CD4-positive, alpha-beta T cell (primary cell): ENCODE results near the gene MLLT3. TPM values are rescaled to one million over a fixed set of nuclear protein-coding genes. Genes with fewer than 3 reads are reported as not detected.

Experiments
- ATAC-seq: fragments of 200-7000 bp; cut with Tn5 transposase; one replicate; pipeline ENCODE4 v1.10.0; 2022; ENCODE audit warnings: mild to moderate bottlenecking; ENCODE audit not compliant: poor library complexity
- CTCF ChIA-PET: fragments of 350-600 bp; sonication (Branson Sonifier 250); formaldehyde crosslinking; loops from one replicate; lab custom pipeline; 2021; ENCODE audit warnings: antibody characterized with exemption, inconsistent platforms; lab: Charles Lee
- POLR2A ChIA-PET: fragments of 350-600 bp; sonication (Branson Sonifier 250); formaldehyde crosslinking; loops from one replicate; lab custom pipeline; 2021; ENCODE audit warnings: antibody characterized with exemption, inconsistent platforms; lab: Charles Lee
- DNase-seq, 14 experiments: peaks; one replicate each; pipeline ENCODE4 v3.0.0-alpha.2; 2013 to 2020; ENCODE audit warnings: mixed read lengths in 2 of 14
- H3K27ac ChIP-seq, 2 donors: one replicate each; pipeline versions ENCODE4 v1.5.1 to v1.7.0; 2013; ENCODE audit warnings: low read length in 2 of 2, low read depth in 1 of 2, mild to moderate bottlenecking in 1 of 2
- H3K27me3 ChIP-seq, 2 experiments: 1 replicate in 1 of 2; 2 replicates in 1 of 2; pipeline versions ENCODE4 v1.6.1 to v1.7.0; 2013; ENCODE audit warnings: low read length in 2 of 2, control low read depth in 1 of 2, mild to moderate bottlenecking in 1 of 2, moderate library complexity in 1 of 2; ENCODE audit not compliant: insufficient read depth in 2 of 2, control insufficient read depth in 1 of 2
- H3K36me3 ChIP-seq: one replicate; pipeline ENCODE4 v1.6.1; 2013; ENCODE audit warnings: low read length, control low read depth; ENCODE audit not compliant: insufficient read depth
- H3K4me1 ChIP-seq: one replicate; pipeline ENCODE4 v1.6.1; 2013; ENCODE audit warnings: low read length, control low read depth; ENCODE audit not compliant: insufficient read depth
- H3K4me3 ChIP-seq: one replicate; pipeline ENCODE4 v1.5.1; 2013; ENCODE audit warnings: mild to moderate bottlenecking, low read length, moderate library complexity
- H3K9me3 ChIP-seq, 2 experiments: 1 replicate in 1 of 2; 2 replicates in 1 of 2; pipeline versions ENCODE4 v1.6.1 to v1.7.0; 2013; ENCODE audit warnings: low read length in 2 of 2, mild to moderate bottlenecking in 2 of 2, control low read depth in 1 of 2, moderate library complexity in 1 of 2; ENCODE audit not compliant: control insufficient read depth in 1 of 2, insufficient read depth in 1 of 2
- H3K27ac Mint-ChIP-seq: one replicate; pipeline ENCODE4 v1.8.0; 2020; ENCODE audit warnings: mixed read lengths
- H3K27me3 Mint-ChIP-seq: one replicate; pipeline ENCODE4 v1.8.0; 2021; ENCODE audit warnings: mixed read lengths
- H3K36me3 Mint-ChIP-seq: one replicate; pipeline ENCODE4 v1.8.0; 2021; ENCODE audit warnings: low read depth, mixed read lengths
- H3K4me1 Mint-ChIP-seq: one replicate; pipeline ENCODE4 v1.8.0; 2021; ENCODE audit warnings: low read depth, mixed read lengths
- H3K4me3 Mint-ChIP-seq: one replicate; pipeline ENCODE4 v1.8.0; 2020; ENCODE audit warnings: mild to moderate bottlenecking, mixed read lengths
- H3K9me3 Mint-ChIP-seq: one replicate; pipeline ENCODE4 v1.8.0; 2020; ENCODE audit warnings: mixed read lengths
- CTCF ChIP-seq: fragments of 200-600 bp; IDR thresholded peaks from one replicate; pipeline ENCODE4 v1.8.0; 2022; ENCODE audit warnings: antibody characterized with exemption, mild to moderate bottlenecking
- intact Hi-C, 2 experiments: fragments of 100-400 bp; cut with DNase I in 1 of 2; cut with micrococcal nuclease in 1 of 2; formaldehyde crosslinking; loops; one replicate each; pipeline versions ENCODE4 v1.15.1 to v1.9.0; 2023 to 2025; cut with DNase I, micrococcal nuclease
- total RNA-seq, 174 experiments: library from RNA in 2 of 174; stranded (reverse) in 2 of 174; gene quantifications; one replicate each; pipeline ENCODE4 v1.2.3 and lab custom pipeline; 2021 to 2026

Gene MLLT3
- total RNA-seq, 2 experiments from 2014 or later, result 59.2 to 60.6 TPM

- ChIA-PET POLR2A (interaction anchor here (0.7 to 4.7 kb wide), 5 partner anchors 12 to 270 kb away, joined by 3 to 109 read pairs (median 5); partner anchors contain the start of gene FOCAD), CTCF (interaction anchor here (0.7 to 2.0 kb wide), 12 partner anchors 13 to 486 kb away, joined by 3 to 14 read pairs (median 4); partner anchors contain the start of gene FOCAD)
- TF ChIP-seq CTCF, result peak; percentile 52
- DNase-seq (no peak), ATAC-seq (no peak)
- intact Hi-C loops, result loop anchor here (1.0 to 10.0 kb wide), 6 partner anchors 16 to 698 kb away; no protein-coding TSS in a partner anchor
- Mint-ChIP-seq H3K27ac (peak overlapping the region; percentile 93), H3K4me3 (peak overlapping the region; percentile 93), H3K27me3 (no peaks in the 10 kb centered on the region), H3K36me3 (peaks cover 39% of the 10 kb centered on the region), H3K4me1 (peaks cover 21% of the 10 kb centered on the region), H3K9me3 (no peaks in the 10 kb centered on the region)
- no peaks in the 10 kb centered on the region for H3K27me3 ChIP-seq
- no peaks in the 10 kb centered on the region for H3K9me3 ChIP-seq
- H3K4me3 ChIP-seq, result no peak overlapping the region
- no peaks in the 10 kb centered on the region for H3K36me3 ChIP-seq
- no peak overlapping the region for H3K27ac ChIP-seq
- H3K4me1 ChIP-seq, result peaks cover 15% of the 10 kb centered on the region
Measured at GRCh38 chr9:20625003-20625349, 2.7 kb upstream of the MLLT3 start.

GRCh38 chr9:20624201-20625002, 2.1 kb upstream of the MLLT3 start:
- H3K27me3 Mint-ChIP-seq, result no peaks in the 10 kb centered on the region
- H3K4me3 Mint-ChIP-seq, result peak overlapping the region; percentile 93
- H3K9me3 Mint-ChIP-seq, result no peaks in the 10 kb centered on the region
- intact Hi-C loops, result loop anchor here (1.0 to 10.0 kb wide), 10 partner anchors 16 to 697 kb away; no protein-coding TSS in a partner anchor
- Histone ChIP-seq H3K27ac (peak overlapping the region in 1 of 2 donors; percentile 92), H3K4me1 (peaks cover 20% of the 10 kb centered on the region), H3K27me3 (no peaks in the 10 kb centered on the region), H3K9me3 (no peaks in the 10 kb centered on the region), H3K36me3 (no peaks in the 10 kb centered on the region), H3K4me3 (peak overlapping the region; percentile 97)
- peaks cover 26% of the 10 kb centered on the region for H3K4me1 Mint-ChIP-seq
- TF ChIP-seq CTCF, result peak; percentile 83
- DNase-seq, result peak in 7 of 14 experiments; percentile 19 to 80 (median 61)
- POLR2A ChIA-PET, result interaction anchor here (0.7 to 4.7 kb wide), 5 partner anchors 13 to 269 kb away, joined by 3 to 109 read pairs (median 5); partner anchors contain the start of gene FOCAD
- H3K36me3 Mint-ChIP-seq, result peaks cover 44% of the 10 kb centered on the region
- peak overlapping the region; percentile 93 for H3K27ac Mint-ChIP-seq
- CTCF ChIA-PET, result interaction anchor here (0.7 to 2.0 kb wide), 14 partner anchors 12 to 487 kb away, joined by 3 to 14 read pairs (median 3); partner anchors contain the start of gene FOCAD
- ATAC-seq, result no peak

GRCh38 chr9:20623748-20624124, 1.4 kb upstream of the MLLT3 start:
- intact Hi-C loops, result loop anchor here (1.0 to 10.0 kb wide), 8 partner anchors 17 to 401 kb away; no protein-coding TSS in a partner anchor
- Histone ChIP-seq H3K36me3 (no peaks in the 10 kb centered on the region), H3K27ac (peak overlapping the region; percentile 36 to 92), H3K4me3 (peak overlapping the region; percentile 97), H3K4me1 (peaks cover 20% of the 10 kb centered on the region), H3K27me3 (no peaks in the 10 kb centered on the region), H3K9me3 (no peaks in the 10 kb centered on the region)
- H3K9me3 Mint-ChIP-seq, result no peaks in the 10 kb centered on the region
- H3K36me3 Mint-ChIP-seq, result peaks cover 48% of the 10 kb centered on the region
- ChIA-PET CTCF (interaction anchor here (1.5 to 2.0 kb wide), 4 partner anchors 17 to 186 kb away, joined by 3 to 8 read pairs (median 4); no protein-coding TSS in a partner anchor), POLR2A (interaction anchor here (2.1 to 4.7 kb wide), 2 partner anchors 16 to 61 kb away, joined by 7 to 109 read pairs; partner anchors contain the start of gene FOCAD)
- no peaks in the 10 kb centered on the region for H3K27me3 Mint-ChIP-seq
- no peak for ATAC-seq
- peak in 2 of 14 experiments; percentile 20 to 22 for DNase-seq
- H3K4me3 Mint-ChIP-seq, result peak overlapping the region; percentile 93
- H3K27ac Mint-ChIP-seq, result peak overlapping the region; percentile 93
- peaks cover 33% of the 10 kb centered on the region for H3K4me1 Mint-ChIP-seq
- TF ChIP-seq CTCF, result no peak
